ENCODE results near the gene PAXX. TPM values are rescaled to one million over a fixed set of nuclear protein-coding genes. Genes with fewer than 3 reads are reported as not detected.

The PAXX gene
- total RNA-seq, 4 donors from 2014 or later = 5.1 to 30.6 (median 26.9) TPM

DNA sequence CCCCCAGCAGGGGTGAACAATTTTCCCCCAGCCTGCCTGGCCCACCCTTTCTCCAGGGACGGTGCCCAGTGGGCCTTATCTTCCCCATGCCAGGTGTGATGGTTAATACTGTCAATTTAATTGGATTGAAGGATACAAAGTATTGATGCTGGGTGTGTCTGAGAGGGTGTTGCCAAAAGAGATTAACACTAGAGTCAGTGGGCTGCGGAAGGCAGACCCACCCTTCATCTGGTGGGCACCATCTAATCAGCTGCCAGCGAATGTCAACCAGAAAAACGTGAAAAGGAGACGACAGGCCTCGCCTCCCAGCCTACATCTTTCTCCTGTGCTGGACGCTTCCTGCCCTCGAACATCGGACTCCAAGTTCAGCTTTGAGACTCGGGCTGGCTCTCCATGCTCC lies 45.3 kb downstream of the PAXX start:
- TF ChIP-seq, protein P1, sequence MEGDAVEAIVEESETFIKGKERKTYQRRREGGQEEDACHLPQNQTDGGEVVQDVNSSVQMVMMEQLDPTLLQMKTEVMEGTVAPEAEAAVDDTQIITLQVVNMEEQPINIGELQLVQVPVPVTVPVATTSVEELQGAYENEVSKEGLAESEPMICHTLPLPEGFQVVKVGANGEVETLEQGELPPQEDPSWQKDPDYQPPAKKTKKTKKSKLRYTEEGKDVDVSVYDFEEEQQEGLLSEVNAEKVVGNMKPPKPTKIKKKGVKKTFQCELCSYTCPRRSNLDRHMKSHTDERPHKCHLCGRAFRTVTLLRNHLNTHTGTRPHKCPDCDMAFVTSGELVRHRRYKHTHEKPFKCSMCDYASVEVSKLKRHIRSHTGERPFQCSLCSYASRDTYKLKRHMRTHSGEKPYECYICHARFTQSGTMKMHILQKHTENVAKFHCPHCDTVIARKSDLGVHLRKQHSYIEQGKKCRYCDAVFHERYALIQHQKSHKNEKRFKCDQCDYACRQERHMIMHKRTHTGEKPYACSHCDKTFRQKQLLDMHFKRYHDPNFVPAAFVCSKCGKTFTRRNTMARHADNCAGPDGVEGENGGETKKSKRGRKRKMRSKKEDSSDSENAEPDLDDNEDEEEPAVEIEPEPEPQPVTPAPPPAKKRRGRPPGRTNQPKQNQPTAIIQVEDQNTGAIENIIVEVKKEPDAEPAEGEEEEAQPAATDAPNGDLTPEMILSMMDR (IDR thresholded peaks at IDR 0.05; ENCODE audit: low read depth) = no peak

GRCh38 chr9:137038916-137039315 lies 46.7 kb downstream of the PAXX start:
- TF ChIP-seq, protein P1 (IDR thresholded peaks at IDR 0.05; ENCODE audit: low read depth) = no peak

DNA sequence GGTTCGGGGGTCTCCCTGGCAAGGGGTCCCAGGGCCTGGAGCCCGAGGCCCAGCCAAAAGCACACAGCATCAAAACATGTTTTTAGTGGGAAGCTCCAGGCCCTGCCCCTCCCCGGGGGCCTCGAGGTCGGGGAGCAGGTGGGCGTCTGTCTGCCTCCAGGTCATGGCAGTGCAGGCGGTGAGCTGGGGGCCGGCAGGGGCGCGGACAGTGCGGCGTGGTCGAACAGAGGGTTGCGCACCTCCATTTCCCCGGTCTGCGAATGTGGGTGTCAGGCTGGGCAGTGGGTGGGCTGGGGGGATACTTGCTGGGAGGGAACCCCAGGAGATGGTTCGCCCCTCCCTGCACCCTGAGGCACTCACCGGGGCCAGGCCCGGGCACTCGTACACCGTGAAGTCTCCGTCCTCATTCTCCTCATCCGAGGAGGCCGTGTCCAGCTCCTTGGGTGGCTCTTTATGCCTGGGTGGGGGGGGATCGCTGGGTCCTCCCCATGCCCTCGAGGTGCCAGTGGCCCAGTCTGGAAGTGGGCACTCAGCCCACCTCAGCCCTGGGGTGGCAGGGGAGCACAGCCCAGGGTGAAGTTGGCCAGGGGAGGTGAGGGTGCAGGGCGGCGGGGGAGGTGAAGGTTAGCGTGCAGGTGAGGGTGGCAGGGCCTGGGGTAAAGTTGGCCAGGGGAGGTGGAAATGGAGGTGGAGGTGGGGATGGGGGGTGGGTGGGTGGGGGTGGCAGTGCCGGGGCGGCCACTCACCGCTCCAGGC lies 47.6 kb downstream of the PAXX start:
- TF ChIP-seq, protein P1 (IDR thresholded peaks at IDR 0.05; ENCODE audit: low read depth) = no peak

DNA sequence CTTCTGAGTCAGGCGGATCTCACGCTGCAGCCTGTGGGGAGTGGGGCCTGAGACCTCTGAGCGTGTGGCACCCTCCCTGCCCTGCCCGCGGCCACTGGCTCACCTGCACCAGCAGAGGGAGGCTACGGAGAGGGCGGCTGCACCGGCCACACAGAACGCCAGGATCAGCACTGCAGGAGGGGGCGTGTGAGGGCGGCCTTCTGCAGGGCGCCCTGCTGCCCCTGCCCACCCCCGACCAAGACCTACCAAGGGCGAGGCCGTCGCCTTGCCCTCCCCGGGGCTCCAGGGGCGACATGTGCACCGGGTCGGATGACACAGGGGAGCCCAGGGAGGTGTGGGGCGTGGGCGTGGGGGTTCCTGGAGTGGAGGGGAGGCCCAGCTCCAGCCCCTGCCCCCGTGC lies 48.3 kb downstream of the PAXX start:
- TF ChIP-seq, protein P1 (IDR thresholded peaks at IDR 0.05; ENCODE audit: low read depth) = no peak

DNA sequence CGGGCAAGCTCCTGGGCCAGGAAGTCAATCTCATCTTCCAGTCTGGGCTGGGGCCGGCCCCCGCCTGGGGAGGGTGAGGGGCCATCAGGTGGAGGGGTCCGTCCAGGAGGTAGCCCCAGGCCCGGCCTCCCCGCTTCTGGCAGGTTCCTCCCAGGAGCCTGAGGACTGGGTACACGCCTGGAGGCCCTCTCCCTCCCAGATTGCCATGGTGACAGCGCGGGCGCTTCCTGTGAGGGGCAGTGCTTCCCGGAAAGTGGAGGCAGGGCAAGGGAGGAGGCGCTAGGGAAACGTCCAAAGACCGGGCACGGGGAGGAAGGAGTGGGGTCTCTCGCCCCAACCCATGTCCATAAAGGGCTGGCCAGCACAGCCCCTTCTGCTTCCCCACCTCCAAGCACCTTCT lies 48.9 kb downstream of the PAXX start:
- TF ChIP-seq, protein P1 (IDR thresholded peaks at IDR 0.05; ENCODE audit: low read depth) = no peak

DNA sequence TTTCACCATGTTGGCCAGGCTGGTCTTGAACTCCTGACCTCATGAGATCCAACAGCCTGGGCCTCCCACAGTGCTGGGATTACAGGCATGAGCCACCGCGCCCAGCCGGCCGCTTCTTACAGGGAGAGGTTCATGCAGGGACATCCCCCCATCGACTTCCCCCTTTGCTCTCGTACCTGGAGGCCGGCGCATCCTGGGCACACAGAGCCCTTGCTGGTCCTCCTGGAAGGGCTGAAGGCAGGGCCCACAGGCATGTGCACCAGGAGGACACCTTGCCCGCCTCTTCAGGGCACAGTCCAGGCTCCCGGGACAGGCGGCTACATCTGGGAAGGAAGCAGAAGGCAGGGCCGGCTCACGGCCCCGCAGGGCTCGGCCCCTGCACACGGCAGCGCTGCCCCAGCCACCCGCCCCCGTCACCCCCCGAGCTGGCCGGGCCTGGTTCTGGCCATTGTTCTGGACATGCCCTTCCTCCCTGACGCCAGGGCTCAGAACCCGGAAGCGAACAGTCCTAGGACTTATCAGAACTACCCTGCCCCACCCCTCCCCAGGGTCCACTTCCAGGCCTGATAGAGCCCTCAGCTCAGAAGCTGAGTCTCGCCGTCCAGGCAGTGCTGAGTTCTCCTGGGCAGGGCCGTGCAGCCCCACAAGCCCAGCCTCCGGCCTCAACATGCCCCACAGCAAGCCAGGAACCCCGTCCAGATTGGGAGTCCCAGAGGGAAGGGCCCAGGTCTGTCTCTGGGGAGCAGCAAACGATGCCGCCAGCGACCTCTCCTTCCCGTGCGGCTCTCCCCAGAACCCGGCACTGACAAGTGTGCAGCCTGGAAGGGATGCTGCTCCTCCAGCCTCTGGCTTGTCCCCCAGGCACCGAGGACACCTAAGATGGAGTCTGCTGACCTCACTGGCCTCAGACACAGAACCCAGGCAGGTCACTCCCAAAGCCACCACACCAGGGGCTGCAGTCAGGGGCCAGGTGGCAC lies 50.8 kb downstream of the PAXX start:
- TF ChIP-seq, protein P1 (IDR thresholded peaks at IDR 0.05; ENCODE audit: low read depth) = no peak

Other genes starting within 250 kb of the PAXX start
- 1 to 10 TPM in 3 of 4 donors, under 1 TPM in 1; 0.68 to 8.6 (median 3.8) TPM for gene LCN10, start 249.5 kb upstream of the PAXX start, total RNA-seq
- 10 to 100 TPM in 2 of 4 donors, 1 to 10 TPM in 2; 2.4 to 18.3 (median 7.9) TPM for gene LCN6, start 243.9 kb upstream of the PAXX start, total RNA-seq
- gene LCN8, start 234.2 kb upstream of the PAXX start, total RNA-seq = not detected
- not detected for gene LCN15, start 227.9 kb upstream of the PAXX start, total RNA-seq
- gene TMEM141, start 201.1 kb upstream of the PAXX start, total RNA-seq = 10 to 100 TPM; 22.2 to 68.8 (median 54.4) TPM
- 1 to 10 TPM in 2 of 4 donors, under 1 TPM in 2; 0.51 to 2.4 (median 1.5) TPM for gene CCDC183, start 196.1 kb upstream of the PAXX start, total RNA-seq
- 10 to 100 TPM; 29.4 to 78.2 (median 33.4) TPM for gene RABL6, start 184.5 kb upstream of the PAXX start, total RNA-seq
- gene AJM1, start 149.9 kb upstream of the PAXX start, total RNA-seq = 1 to 10 TPM in 1 of 4 donors, under 1 TPM in 3; 0.33 to 3.0 (median 0.48) TPM
- 10 to 100 TPM; 31.8 to 56.6 (median 45.7) TPM for gene PHPT1, start 143.0 kb upstream of the PAXX start, total RNA-seq
- gene MAMDC4, start 140.1 kb upstream of the PAXX start, total RNA-seq = 1 to 10 TPM in 2 of 4 donors, under 1 TPM in 1, not detected in 1; 0.68 to 1.5 (median 1.1) TPM
- gene EDF1, start 126.1 kb upstream of the PAXX start, total RNA-seq = 100 to 1,000 TPM; 187 to 332 (median 293) TPM
- gene TRAF2, start 105.9 kb upstream of the PAXX start, total RNA-seq = 1 to 10 TPM; 2.9 to 7.7 (median 6.1) TPM
- 100 to 1,000 TPM in 3 of 4 donors, 10 to 100 TPM in 1; 87.9 to 363 (median 126) TPM for gene FBXW5, start 47.7 kb upstream of the PAXX start, total RNA-seq
- 1 to 10 TPM in 1 of 4 donors, not detected in 3; 2.6 TPM for gene C8G, start 47.2 kb upstream of the PAXX start, total RNA-seq
- not detected for gene LCN12, start 40.1 kb upstream of the PAXX start, total RNA-seq
- gene PTGDS, start 14.9 kb upstream of the PAXX start, total RNA-seq = 10 to 100 TPM; 15.5 to 57.3 (median 26.8) TPM
- gene LCNL1, start 9.4 kb upstream of the PAXX start, total RNA-seq = not detected
- 1 to 10 TPM in 2 of 4 donors, not detected in 2; 1.8 to 2.2 TPM for gene CLIC3, start 4.1 kb downstream of the PAXX start, total RNA-seq
- gene ABCA2, start 35.8 kb downstream of the PAXX start, total RNA-seq = 10 to 100 TPM; 13.5 to 58.6 (median 19.3) TPM
- gene FUT7, start 39.7 kb downstream of the PAXX start, total RNA-seq = under 1 TPM in 2 of 4 donors, not detected in 2; 0.22 to 0.34 TPM
- gene NPDC1, start 53.8 kb downstream of the PAXX start, total RNA-seq = 10 to 100 TPM; 17.5 to 61.6 (median 29.8) TPM
- gene ENTPD2, start 61.6 kb downstream of the PAXX start, total RNA-seq = not detected
- gene SAPCD2, start 78.1 kb downstream of the PAXX start, total RNA-seq = under 1 TPM in 3 of 4 donors, not detected in 1; 0.19 to 0.66 (median 0.51) TPM
- 10 to 100 TPM in 3 of 4 donors, 1 to 10 TPM in 1; 6.7 to 14.8 (median 11.2) TPM for gene UAP1L1, start 85.1 kb downstream of the PAXX start, total RNA-seq
- gene MAN1B1, start 94.6 kb downstream of the PAXX start, total RNA-seq = 10 to 100 TPM; 19.1 to 61.9 (median 47.8) TPM
- gene DPP7, start 122.3 kb downstream of the PAXX start, total RNA-seq = 100 to 1,000 TPM in 3 of 4 donors, 10 to 100 TPM in 1; 57.4 to 135 (median 117) TPM
- gene GRIN1, start 146.7 kb downstream of the PAXX start, total RNA-seq = not detected
- not detected for gene LRRC26, start 177.6 kb downstream of the PAXX start, total RNA-seq
- gene TMEM210, start 179.6 kb downstream of the PAXX start, total RNA-seq = not detected
- gene ANAPC2, start 196.1 kb downstream of the PAXX start, total RNA-seq = 10 to 100 TPM; 11.6 to 53.1 (median 22.6) TPM
- gene SSNA1, start 196.3 kb downstream of the PAXX start, total RNA-seq = 10 to 100 TPM; 26.7 to 69.3 (median 55.8) TPM
- gene TPRN, start 208.3 kb downstream of the PAXX start, total RNA-seq = 10 to 100 TPM in 1 of 4 donors, 1 to 10 TPM in 3; 1.8 to 10.5 (median 4.9) TPM
- 10 to 100 TPM; 19.9 to 29.7 (median 22.7) TPM for gene TMEM203, start 213.2 kb downstream of the PAXX start, total RNA-seq
- 1 to 10 TPM; 2.6 to 6.2 (median 3.7) TPM for gene NDOR1, start 213.3 kb downstream of the PAXX start, total RNA-seq
- 1 to 10 TPM in 2 of 4 donors, under 1 TPM in 1, not detected in 1; 0.88 to 2.4 (median 1.9) TPM for gene RNF208, start 229.8 kb downstream of the PAXX start, total RNA-seq
- under 1 TPM in 1 of 4 donors, not detected in 3; 0.34 TPM for gene CYSRT1, start 232.8 kb downstream of the PAXX start, total RNA-seq
- gene RNF224, start 235.1 kb downstream of the PAXX start, total RNA-seq = not detected
- gene SLC34A3, start 238.5 kb downstream of the PAXX start, total RNA-seq = not detected
- 100 to 1,000 TPM in 2 of 4 donors, 10 to 100 TPM in 2; 92.0 to 213 (median 150) TPM for gene TUBB4B, start 248.9 kb downstream of the PAXX start, total RNA-seq

Measured in subcutaneous adipose tissue (tissue), 4 donors.